ENCODE measurements around the gene TRIL. TPM values are rescaled to one million over a fixed set of nuclear protein-coding genes. Genes with fewer than 3 reads are reported as not detected.

TRIL gene
- total RNA-seq, 2 experiments from 2014 or later: not detected

GRCh38 chr7:28955718-28956607, 2.2 kb downstream of the TRIL start:
- ChIA-PET CTCF (interaction anchor here (0.9 to 6.8 kb wide), 13 partner anchors 11 to 458 kb away, joined by 3 to 96 read pairs (median 5); no protein-coding TSS in a partner anchor), POLR2A (no interaction called here)
- Mint-ChIP-seq H3K4me3 (peak overlapping the region; percentile 20), H3K9me3 (no peaks in the 10 kb centered on the region), H3K27ac (no peak overlapping the region), H3K36me3 (no peaks in the 10 kb centered on the region), H3K27me3 (peaks cover 65% of the 10 kb centered on the region), H3K4me1 (ENCODE audit: low read depth) (peaks cover 9% of the 10 kb centered on the region)
- intact Hi-C loops (cut with micrococcal nuclease): loop anchor here (1.0 to 10.0 kb wide), 4 partner anchors 29 to 609 kb away; partner anchors contain the start of gene PRR15
- peak; percentile 47 for DNase-seq

GRCh38 chr7:28955356-28955717, 2.8 kb downstream of the TRIL start:
- Mint-ChIP-seq H3K27me3 (peaks cover 66% of the 10 kb centered on the region), H3K36me3 (no peaks in the 10 kb centered on the region), H3K9me3 (no peaks in the 10 kb centered on the region), H3K4me3 (no peak overlapping the region), H3K27ac (no peak overlapping the region), H3K4me1 (ENCODE audit: low read depth) (peaks cover 9% of the 10 kb centered on the region)
- ChIA-PET CTCF (interaction anchor here (6.8 kb wide), 1 partner anchor 30 kb away, joined by 96 read pairs; no protein-coding TSS in a partner anchor), POLR2A (no interaction called here)
- DNase-seq: no peak
- intact Hi-C loops (cut with micrococcal nuclease): loop anchor here (5.0 to 10.0 kb wide), 2 partner anchors 137 to 609 kb away; partner anchors contain the start of gene PRR15

- POLR2A ChIA-PET: no interaction called here
- Mint-ChIP-seq H3K27me3 (peaks cover 64% of the 10 kb centered on the region), H3K4me1 (ENCODE audit: low read depth) (peaks cover 9% of the 10 kb centered on the region), H3K27ac (no peak overlapping the region), H3K9me3 (no peaks in the 10 kb centered on the region), H3K4me3 (no peak overlapping the region), H3K36me3 (no peaks in the 10 kb centered on the region)
- DNase-seq: no peak
- CTCF ChIA-PET: interaction anchor here (6.8 kb wide), 1 partner anchor 30 kb away, joined by 96 read pairs; no protein-coding TSS in a partner anchor
- intact Hi-C loops (cut with micrococcal nuclease): loop anchor here (5.0 to 10.0 kb wide), 2 partner anchors 137 to 610 kb away; partner anchors contain the start of gene PRR15
These were observed 3.2 kb downstream of the TRIL start for GRCh38 chr7:28954946-28955345.

- intact Hi-C loops (cut with micrococcal nuclease): loop anchor here (10.0 kb wide), 1 partner anchor 610 kb away; the partner anchor contains the start of gene PRR15
- peaks cover 61% of the 10 kb centered on the region for H3K27me3 Mint-ChIP-seq
- no peaks in the 10 kb centered on the region for H3K36me3 Mint-ChIP-seq
- no peak for DNase-seq
- H3K27ac Mint-ChIP-seq: no peak overlapping the region
- ChIA-PET POLR2A (no interaction called here), CTCF (interaction anchor here (6.8 kb wide), 1 partner anchor 30 kb away, joined by 96 read pairs; no protein-coding TSS in a partner anchor)
- peaks cover 9% of the 10 kb centered on the region for H3K4me1 Mint-ChIP-seq (ENCODE audit: low read depth)
- no peak overlapping the region for H3K4me3 Mint-ChIP-seq
- H3K9me3 Mint-ChIP-seq: no peaks in the 10 kb centered on the region
These were observed 3.7 kb downstream of the TRIL start for GRCh38 chr7:28954471-28954870.

- H3K4me3 Mint-ChIP-seq: no peak overlapping the region
- H3K27ac Mint-ChIP-seq: no peak overlapping the region
- H3K9me3 Mint-ChIP-seq: no peaks in the 10 kb centered on the region
- H3K36me3 Mint-ChIP-seq: no peaks in the 10 kb centered on the region
- ChIA-PET POLR2A (no interaction called here), CTCF (interaction anchor here (0.8 to 6.8 kb wide), 2 partner anchors 29 to 151 kb away, joined by 4 to 96 read pairs; no protein-coding TSS in a partner anchor)
- no peak for DNase-seq
- H3K27me3 Mint-ChIP-seq: peaks cover 53% of the 10 kb centered on the region
- H3K4me1 Mint-ChIP-seq (ENCODE audit: low read depth): peaks cover 9% of the 10 kb centered on the region
- intact Hi-C loops (cut with micrococcal nuclease): loop anchor here (10.0 kb wide), 1 partner anchor 611 kb away; the partner anchor contains the start of gene PRR15
These were observed 4.5 kb downstream of the TRIL start for GRCh38 chr7:28953633-28954032.

- H3K36me3 Mint-ChIP-seq: no peaks in the 10 kb centered on the region
- no peak overlapping the region for H3K4me3 Mint-ChIP-seq
- no peak overlapping the region for H3K27ac Mint-ChIP-seq
- ChIA-PET POLR2A (no interaction called here), CTCF (interaction anchor here (1.0 to 3.6 kb wide), 3 partner anchors 15 to 164 kb away, joined by 4 to 9 read pairs (median 8); partner anchors contain the start of gene TRIL)
- no peaks in the 10 kb centered on the region for H3K4me1 Mint-ChIP-seq (ENCODE audit: low read depth)
- H3K27me3 Mint-ChIP-seq: peaks cover 7% of the 10 kb centered on the region
- intact Hi-C loops (cut with micrococcal nuclease): no loop called here
- no peaks in the 10 kb centered on the region for H3K9me3 Mint-ChIP-seq
- DNase-seq: no peak
These were observed 16.0 kb downstream of the TRIL start for GRCh38 chr7:28942168-28942567.

GRCh38 chr7:28941633-28942032, 16.5 kb downstream of the TRIL start:
- Mint-ChIP-seq H3K27me3 (peaks cover 6% of the 10 kb centered on the region), H3K9me3 (no peaks in the 10 kb centered on the region), H3K27ac (no peak overlapping the region), H3K4me3 (no peak overlapping the region), H3K36me3 (no peaks in the 10 kb centered on the region), H3K4me1 (ENCODE audit: low read depth) (no peaks in the 10 kb centered on the region)
- no peak for DNase-seq
- intact Hi-C loops (cut with micrococcal nuclease): no loop called here
- POLR2A ChIA-PET: no interaction called here
- CTCF ChIA-PET: interaction anchor here (1.0 to 3.6 kb wide), 3 partner anchors 15 to 165 kb away, joined by 4 to 9 read pairs (median 8); partner anchors contain the start of gene TRIL

- DNase-seq: no peak
- Mint-ChIP-seq H3K4me3 (no peak overlapping the region), H3K4me1 (ENCODE audit: low read depth) (no peaks in the 10 kb centered on the region), H3K36me3 (no peaks in the 10 kb centered on the region), H3K27ac (no peak overlapping the region), H3K9me3 (no peaks in the 10 kb centered on the region), H3K27me3 (peaks cover 8% of the 10 kb centered on the region)
- POLR2A ChIA-PET: no interaction called here
- CTCF ChIA-PET: interaction anchor here (1.5 to 5.9 kb wide), 3 partner anchors 14 to 18 kb away, joined by 3 to 40 read pairs (median 8); no protein-coding TSS in a partner anchor
- intact Hi-C loops (cut with micrococcal nuclease): no loop called here
These were observed 17.3 kb downstream of the TRIL start for GRCh38 chr7:28940741-28941384.

- Mint-ChIP-seq H3K27me3 (peaks cover 13% of the 10 kb centered on the region), H3K9me3 (no peaks in the 10 kb centered on the region), H3K4me3 (no peak overlapping the region), H3K27ac (no peak overlapping the region), H3K4me1 (ENCODE audit: low read depth) (no peaks in the 10 kb centered on the region), H3K36me3 (no peaks in the 10 kb centered on the region)
- CTCF ChIA-PET: interaction anchor here (1.0 to 5.9 kb wide), 3 partner anchors 13 to 18 kb away, joined by 3 to 40 read pairs (median 5); no protein-coding TSS in a partner anchor
- no peak for DNase-seq
- POLR2A ChIA-PET: no interaction called here
- intact Hi-C loops (cut with micrococcal nuclease): no loop called here
These were observed 18.1 kb downstream of the TRIL start for GRCh38 chr7:28939844-28940544.

- intact Hi-C loops (cut with micrococcal nuclease): no loop called here
- CTCF ChIA-PET: interaction anchor here (1.0 to 5.9 kb wide), 3 partner anchors 12 to 18 kb away, joined by 3 to 40 read pairs (median 5); no protein-coding TSS in a partner anchor
These were observed 18.8 kb downstream of the TRIL start for GRCh38 chr7:28939367-28939766.

GRCh38 chr7:28937619-28938018, 20.5 kb downstream of the TRIL start:
- intact Hi-C loops (cut with micrococcal nuclease): no loop called here
- ChIA-PET CTCF (interaction anchor here (5.9 kb wide), 1 partner anchor 10 kb away, joined by 40 read pairs; no protein-coding TSS in a partner anchor), POLR2A (no interaction called here)
- Mint-ChIP-seq H3K36me3 (no peaks in the 10 kb centered on the region), H3K4me3 (no peak overlapping the region), H3K4me1 (ENCODE audit: low read depth) (no peaks in the 10 kb centered on the region), H3K9me3 (no peaks in the 10 kb centered on the region), H3K27me3 (peaks cover 25% of the 10 kb centered on the region), H3K27ac (no peak overlapping the region)
- DNase-seq: no peak

More at GRCh38 chr7:28939367-28939766, 18.8 kb downstream of the TRIL start:
- Mint-ChIP-seq H3K4me3 (no peak overlapping the region), H3K4me1 (ENCODE audit: low read depth) (no peaks in the 10 kb centered on the region), H3K27me3 (peaks cover 17% of the 10 kb centered on the region), H3K27ac (no peak overlapping the region), H3K36me3 (no peaks in the 10 kb centered on the region), H3K9me3 (no peaks in the 10 kb centered on the region)
- POLR2A ChIA-PET: no interaction called here
- DNase-seq: no peak
